Loucy (cell line): ENCODE results near the gene TRPM5.

Experiments
- H2AFZ ChIP-seq: fragments of 200-600 bp; sonication (generic); 2 replicates; pipeline ENCODE4 v1.6.0; 2016; ENCODE audit warnings: antibody characterized with exemption, mild to moderate bottlenecking, low read length, moderate library complexity
- H3F3A ChIP-seq: fragments of 200-600 bp; 2 replicates; pipeline ENCODE4 v1.6.0; 2016; ENCODE audit warnings: antibody characterized with exemption, low read depth, mild to moderate bottlenecking
- H3K27me3 ChIP-seq: fragments of 200-600 bp; sonication (generic); 2 replicates; pipeline ENCODE4 v1.6.1; 2014; ENCODE audit warnings: low read length, mild to moderate bottlenecking; ENCODE audit not compliant: insufficient read depth, poor library complexity, severe bottlenecking
- H3K36me3 ChIP-seq: fragments of 200-600 bp; sonication (generic); 2 replicates; pipeline ENCODE4 v1.6.1; 2016; ENCODE audit warnings: low read length; ENCODE audit not compliant: insufficient read depth
- H3K4me1 ChIP-seq: fragments of 200-600 bp; sonication (generic); 2 replicates; pipeline ENCODE4 v1.5.1; 2014; ENCODE audit warnings: low read length, mild to moderate bottlenecking; ENCODE audit not compliant: insufficient read depth, poor library complexity, severe bottlenecking
- H3K4me2 ChIP-seq: fragments of 200-600 bp; sonication (generic); 2 replicates; pipeline ENCODE4 v1.6.0; 2014; ENCODE audit warnings: antibody characterized with exemption, low read length, low read depth, mild to moderate bottlenecking; ENCODE audit not compliant: poor library complexity, severe bottlenecking
- H3K4me3 ChIP-seq: fragments of 200-600 bp; sonication (generic); 2 replicates; pipeline ENCODE4 v1.5.1; 2014; ENCODE audit warnings: low read length, mild to moderate bottlenecking, mixed read lengths; ENCODE audit not compliant: poor library complexity, severe bottlenecking
- H3K79me2 ChIP-seq: fragments of 200-600 bp; sonication (generic); 2 replicates; pipeline ENCODE4 v1.6.1; 2014; ENCODE audit warnings: low read length; ENCODE audit not compliant: insufficient read depth
- H3K9ac ChIP-seq: fragments of 200-600 bp; sonication (generic); 2 replicates; pipeline ENCODE4 v1.6.0; 2014; ENCODE audit warnings: mild to moderate bottlenecking, low read depth, low read length, moderate library complexity; ENCODE audit not compliant: poor library complexity, severe bottlenecking
- H3K9me2 ChIP-seq: fragments of 200-600 bp; sonication (generic); replicated peaks from 2 replicates; pipeline ENCODE4 v1.6.1; 2016; ENCODE audit warnings: low read depth, low read length, mixed read lengths
- H3K9me3 ChIP-seq: fragments of 200-600 bp; sonication (generic); 2 replicates; pipeline ENCODE4 v1.6.1; 2014; ENCODE audit warnings: mild to moderate bottlenecking, antibody characterized with exemption, low read length, low read depth; ENCODE audit not compliant: insufficient read depth
- H4K20me1 ChIP-seq: fragments of 200-600 bp; sonication (generic); 2 replicates; pipeline ENCODE4 v1.6.0; 2014; ENCODE audit warnings: antibody characterized with exemption, low read length, mild to moderate bottlenecking; ENCODE audit not compliant: insufficient read depth, poor library complexity, severe bottlenecking
- EZH2phosphoT487 ChIP-seq: fragments of 200-600 bp; IDR thresholded peaks from 2 replicates; pipeline ENCODE4 v1.6.1; 2018; ENCODE audit warnings: antibody characterized with exemption, mild to moderate bottlenecking, moderate library complexity, borderline replicate concordance
- TF ChIP-seq, protein P1 (sequence below): fragments of 200-600 bp; sonication (generic); conservative IDR thresholded peaks from 2 replicates; pipeline ENCODE4 v1.5.1; 2014; ENCODE audit warnings: mild to moderate bottlenecking, antibody characterized with exemption, low read length

The TRPM5 gene

DNA sequence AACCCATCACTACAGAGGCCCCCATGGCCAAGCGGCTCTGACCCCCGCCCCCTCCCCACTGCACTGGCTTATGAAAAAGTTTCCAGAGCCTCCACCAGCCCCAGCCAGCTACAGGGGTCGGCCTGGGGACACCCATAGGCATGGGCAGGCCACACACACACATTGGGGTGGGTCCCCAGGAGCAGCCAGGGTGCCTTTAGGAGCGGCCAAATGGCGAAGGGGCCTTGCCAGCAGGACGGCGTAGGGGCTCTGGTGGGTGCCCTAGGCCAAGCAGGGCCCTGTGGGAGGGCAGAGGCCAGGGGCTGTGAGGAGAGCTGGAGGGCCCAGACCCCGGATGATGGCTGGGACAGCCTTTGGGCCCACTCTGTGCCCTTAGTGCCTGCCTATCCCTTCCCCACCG lies 33.7 kb downstream of the TRPM5 start:
- no peak overlapping the region for H3K4me2 ChIP-seq
- H2AFZ ChIP-seq: no peak overlapping the region
- H4K20me1 ChIP-seq: no peaks in the 10 kb centered on the region
- H3K4me1 ChIP-seq: no peaks in the 10 kb centered on the region
- H3K9ac ChIP-seq: no peak overlapping the region
- TF ChIP-seq, protein P1, sequence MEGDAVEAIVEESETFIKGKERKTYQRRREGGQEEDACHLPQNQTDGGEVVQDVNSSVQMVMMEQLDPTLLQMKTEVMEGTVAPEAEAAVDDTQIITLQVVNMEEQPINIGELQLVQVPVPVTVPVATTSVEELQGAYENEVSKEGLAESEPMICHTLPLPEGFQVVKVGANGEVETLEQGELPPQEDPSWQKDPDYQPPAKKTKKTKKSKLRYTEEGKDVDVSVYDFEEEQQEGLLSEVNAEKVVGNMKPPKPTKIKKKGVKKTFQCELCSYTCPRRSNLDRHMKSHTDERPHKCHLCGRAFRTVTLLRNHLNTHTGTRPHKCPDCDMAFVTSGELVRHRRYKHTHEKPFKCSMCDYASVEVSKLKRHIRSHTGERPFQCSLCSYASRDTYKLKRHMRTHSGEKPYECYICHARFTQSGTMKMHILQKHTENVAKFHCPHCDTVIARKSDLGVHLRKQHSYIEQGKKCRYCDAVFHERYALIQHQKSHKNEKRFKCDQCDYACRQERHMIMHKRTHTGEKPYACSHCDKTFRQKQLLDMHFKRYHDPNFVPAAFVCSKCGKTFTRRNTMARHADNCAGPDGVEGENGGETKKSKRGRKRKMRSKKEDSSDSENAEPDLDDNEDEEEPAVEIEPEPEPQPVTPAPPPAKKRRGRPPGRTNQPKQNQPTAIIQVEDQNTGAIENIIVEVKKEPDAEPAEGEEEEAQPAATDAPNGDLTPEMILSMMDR: no peak
- TF ChIP-seq EZH2phosphoT487: no peak
- no peaks in the 10 kb centered on the region for H3K79me2 ChIP-seq
- H3K27me3 ChIP-seq: no peaks in the 10 kb centered on the region
- no peaks in the 10 kb centered on the region for H3K36me3 ChIP-seq
- H3K9me2 ChIP-seq: no peaks in the 10 kb centered on the region
- no peaks in the 10 kb centered on the region for H3K9me3 ChIP-seq
- no peaks in the 10 kb centered on the region for H3F3A ChIP-seq
- H3K4me3 ChIP-seq: no peak overlapping the region

DNA sequence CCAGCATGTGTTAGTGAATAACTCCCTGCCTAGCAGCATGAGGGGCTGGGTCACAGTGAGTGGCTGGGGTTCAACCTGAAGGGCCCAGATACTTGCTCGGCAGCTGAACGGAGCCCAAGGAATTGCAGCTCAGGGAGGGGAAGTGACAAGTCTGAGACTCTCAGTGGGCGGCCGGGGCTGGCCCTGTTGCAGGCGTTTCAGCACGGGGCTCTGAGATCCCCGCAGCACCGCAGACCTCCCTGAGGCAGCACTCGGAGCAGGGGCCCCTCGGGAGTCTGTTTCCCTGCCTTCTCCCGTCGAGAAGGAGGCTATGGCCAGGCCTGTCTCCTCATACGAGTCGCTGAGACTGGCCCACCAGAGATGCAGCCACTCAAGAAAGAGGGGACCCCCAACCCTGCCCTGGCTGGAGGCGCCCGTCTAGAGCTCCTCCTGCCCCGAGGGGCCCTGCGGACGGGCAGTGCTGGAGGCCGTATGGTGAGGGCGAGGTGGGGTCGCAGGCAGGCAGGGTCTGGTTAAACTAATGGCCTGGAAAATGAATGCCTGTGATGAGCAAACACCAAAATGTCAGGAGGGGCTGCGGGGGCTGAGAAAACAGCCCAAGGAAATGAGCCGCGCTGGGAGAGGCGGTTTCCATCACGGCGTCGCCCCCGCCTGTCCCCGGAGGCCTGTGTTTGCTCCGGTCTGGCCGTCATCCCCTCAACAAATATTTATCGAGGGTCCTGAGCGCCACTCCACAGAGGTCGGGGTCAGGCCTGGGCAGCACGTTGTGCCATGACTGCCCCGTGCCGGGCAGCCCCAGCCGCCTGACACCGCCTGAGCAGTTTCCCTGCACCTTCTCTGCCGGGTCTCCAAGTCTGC lies 34.5 kb downstream of the TRPM5 start:
- H4K20me1 ChIP-seq: no peaks in the 10 kb centered on the region
- no peak overlapping the region for H3K4me2 ChIP-seq
- H3K4me3 ChIP-seq: no peak overlapping the region
- no peak overlapping the region for H3K9ac ChIP-seq
- TF ChIP-seq, protein P1: no peak
- TF ChIP-seq EZH2phosphoT487: no peak
- no peaks in the 10 kb centered on the region for H3K9me3 ChIP-seq
- no peaks in the 10 kb centered on the region for H3K79me2 ChIP-seq
- H3K27me3 ChIP-seq: no peaks in the 10 kb centered on the region
- H3K9me2 ChIP-seq: no peaks in the 10 kb centered on the region
- no peaks in the 10 kb centered on the region for H3K36me3 ChIP-seq
- H2AFZ ChIP-seq: no peak overlapping the region
- no peaks in the 10 kb centered on the region for H3K4me1 ChIP-seq
- no peaks in the 10 kb centered on the region for H3F3A ChIP-seq

DNA sequence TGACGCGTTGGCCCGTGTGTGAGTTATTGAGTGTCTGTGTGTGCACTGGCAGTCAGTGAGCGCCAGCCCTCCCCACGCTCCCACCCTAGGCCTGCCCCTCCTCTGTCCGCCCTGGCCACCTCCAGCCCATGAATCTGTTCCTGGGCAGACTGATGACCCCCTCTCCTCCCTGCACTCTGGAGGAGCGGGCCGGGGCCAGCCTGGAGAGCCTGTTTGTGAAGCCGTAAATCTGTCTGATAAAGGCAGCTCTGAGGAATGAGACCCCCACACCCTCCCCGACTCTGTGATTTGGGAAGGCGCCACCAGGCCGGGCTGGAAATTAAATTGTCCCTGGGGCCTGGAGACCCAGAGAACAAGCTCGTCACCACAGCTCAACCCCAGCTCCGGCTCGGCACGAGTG lies 35.2 kb downstream of the TRPM5 start:
- Histone ChIP-seq H3F3A (no peaks in the 10 kb centered on the region), H3K36me3 (no peaks in the 10 kb centered on the region), H3K27me3 (no peaks in the 10 kb centered on the region), H3K4me2 (no peak overlapping the region), H3K4me1 (no peaks in the 10 kb centered on the region), H3K79me2 (no peaks in the 10 kb centered on the region), H3K9me2 (no peaks in the 10 kb centered on the region), H3K9ac (no peak overlapping the region), H2AFZ (no peak overlapping the region), H4K20me1 (no peaks in the 10 kb centered on the region), H3K4me3 (no peak overlapping the region), H3K9me3 (no peaks in the 10 kb centered on the region)
- TF ChIP-seq, protein P1: no peak
- TF ChIP-seq EZH2phosphoT487: no peak
